K562 (cell line): Measurements from ENCODE around the gene CENPP. TPM values are rescaled to one million over a fixed set of nuclear protein-coding genes. Genes with fewer than 3 reads are reported as not detected.

ENCODE experiments used
- ARID4B ChIP-seq: sonication (generic); formaldehyde crosslinking; IDR thresholded peaks from 2 replicates; pipeline ENCODE4 v1.8.0; 2022; ENCODE audit warnings: mild to moderate bottlenecking, missing genetic modification reagents
- BCLAF1 ChIP-seq, 2 experiments: fragments of 450-650 bp in 1 of 2; IDR thresholded peaks; 2 replicates each; pipeline ENCODE4 v1.6.1; 2011 to 2017; ENCODE audit warnings: low read depth in 2 of 2, antibody characterized with exemption in 1 of 2, borderline replicate concordance in 1 of 2, low read length in 1 of 2, mild to moderate bottlenecking in 1 of 2, mixed read lengths in 1 of 2; ENCODE audit not compliant: control insufficient read depth in 1 of 2
- BCOR ChIP-seq: fragments of 450-650 bp; IDR thresholded peaks from 2 replicates; pipeline ENCODE4 v1.6.1; 2016
- CHD1 ChIP-seq: fragments of 200-600 bp; sonication (generic); IDR thresholded peaks from one replicate; pipeline ENCODE4 v1.6.1; 2012; ENCODE audit warnings: mild to moderate bottlenecking, moderate library complexity, low read length, inconsistent platforms
- CTBP1 ChIP-seq: fragments of 450-650 bp; IDR thresholded peaks from 2 replicates; pipeline ENCODE4 v1.6.1; 2016; ENCODE audit warnings: borderline replicate concordance
- FOS ChIP-seq: IDR thresholded peaks from 3 replicates; pipeline ENCODE4 v1.6.1; 2011; ENCODE audit not compliant: insufficient read length; ENCODE audit errors: extremely low read depth
- FOXP1 ChIP-seq: sonication (generic); formaldehyde crosslinking; IDR thresholded peaks from 2 replicates; pipeline ENCODE4 v1.8.0; 2022; ENCODE audit warnings: mild to moderate bottlenecking, missing genetic modification reagents
- HDAC3 ChIP-seq: fragments of 450-650 bp; IDR thresholded peaks from 2 replicates; pipeline ENCODE4 v1.6.1; 2018; ENCODE audit warnings: borderline replicate concordance, mild to moderate bottlenecking, moderate library complexity; ENCODE audit not compliant: partially characterized antibody
- MBD2 ChIP-seq: sonication (generic); IDR thresholded peaks from 2 replicates; pipeline ENCODE4 v1.6.1; 2016; ENCODE audit warnings: low read depth, borderline replicate concordance
- MTA1 ChIP-seq: fragments of 450-650 bp; IDR thresholded peaks from 2 replicates; pipeline ENCODE4 v1.6.1; 2017; ENCODE audit warnings: borderline replicate concordance
- MYNN ChIP-seq, 2 experiments: sonication (generic); formaldehyde crosslinking in 1 of 2; IDR thresholded peaks; 2 replicates each; pipeline versions ENCODE4 v1.5.0 to v1.6.1; 2016 to 2020; ENCODE audit warnings: antibody characterized with exemption in 1 of 2, missing genetic modification reagents in 1 of 2
- NCOR1 ChIP-seq: fragments of 450-650 bp; IDR thresholded peaks from 2 replicates; pipeline ENCODE4 v1.6.1; 2016; ENCODE audit warnings: mild to moderate bottlenecking, moderate library complexity
- NR2F6 ChIP-seq: fragments of 450-650 bp; formaldehyde crosslinking; IDR thresholded peaks from 2 replicates; pipeline ENCODE4 v1.4.0; 2020; ENCODE audit warnings: mild to moderate bottlenecking
- PRPF4 ChIP-seq: fragments of 200-400 bp; formaldehyde crosslinking; IDR thresholded peaks from one replicate; pipeline ENCODE4 v1.6.1; 2017; ENCODE audit warnings: low read length, low read depth, mild to moderate bottlenecking; ENCODE audit not compliant: insufficient read depth, poor library complexity, severe bottlenecking
- TAF15 ChIP-seq: fragments of 200-400 bp; formaldehyde crosslinking; IDR thresholded peaks from 2 replicates; pipeline ENCODE4 v1.6.1; 2017; ENCODE audit warnings: mild to moderate bottlenecking, low read depth, low read length, moderate library complexity
- TRIM24 ChIP-seq, 2 experiments: fragments of 450-650 bp; IDR thresholded peaks; 2 replicates each; pipeline ENCODE4 v1.6.1; 2016
- ZFPM2 ChIP-seq: fragments of 250-450 bp; sonication (Bioruptor Pico); IDR thresholded peaks from 2 replicates; pipeline ENCODE4 v1.5.1; 2022; ENCODE audit warnings: mild to moderate bottlenecking
- ZNF124 ChIP-seq: sonication (generic); formaldehyde crosslinking; IDR thresholded peaks from 2 replicates; pipeline ENCODE4 v1.8.1; 2022; ENCODE audit warnings: missing genetic modification reagents
- ZNF146 ChIP-seq: IDR thresholded peaks from one replicate; pipeline ENCODE4 v1.6.1; 2018; ENCODE audit warnings: missing compliant biosample characterization; ENCODE audit not compliant: unreplicated experiment
- polyA plus RNA-seq, 8 experiments: library from polyadenylated mRNA; depleted of rRNA in 4 of 8; stranded (reverse) in 5 of 8; unstranded in 3 of 8; fragments of >200 nt; fragmentation: Nextera tagmentation in 2 of 8; fragmentation: Illumina TruSeq in 1 of 8; extraction: Ambion mirVana in 2 of 8; extraction: Trizol in 1 of 8; gene quantifications; 2 replicates each; pipeline versions ENCODE4 v1.2.1 to v1.2.3, GENCODE V29; 2011 to 2014; ENCODE audit warnings: inconsistent platforms in 1 of 8, missing spikeins in 1 of 8
- total RNA-seq, 7 experiments: library from RNA; depleted of rRNA in 6 of 7; stranded (reverse); fragments of >200 nt in 6 of 7; fragmentation: Illumina TruSeq in 2 of 7; extraction: Trizol in 2 of 7; gene quantifications; 2 replicates each; pipeline versions ENCODE4 v1.2.1 to v1.2.3, GENCODE V29; 2011 to 2021; ENCODE audit warnings: low replicate concordance in 1 of 7

The CENPP gene
- total and polyA plus RNA-seq, 9 of the 15 experiments (the other 6 are each of a cell fraction or from before 2014, with no cell fraction given), result 8.0 to 28.5 (median 17.9) TPM

DNA sequence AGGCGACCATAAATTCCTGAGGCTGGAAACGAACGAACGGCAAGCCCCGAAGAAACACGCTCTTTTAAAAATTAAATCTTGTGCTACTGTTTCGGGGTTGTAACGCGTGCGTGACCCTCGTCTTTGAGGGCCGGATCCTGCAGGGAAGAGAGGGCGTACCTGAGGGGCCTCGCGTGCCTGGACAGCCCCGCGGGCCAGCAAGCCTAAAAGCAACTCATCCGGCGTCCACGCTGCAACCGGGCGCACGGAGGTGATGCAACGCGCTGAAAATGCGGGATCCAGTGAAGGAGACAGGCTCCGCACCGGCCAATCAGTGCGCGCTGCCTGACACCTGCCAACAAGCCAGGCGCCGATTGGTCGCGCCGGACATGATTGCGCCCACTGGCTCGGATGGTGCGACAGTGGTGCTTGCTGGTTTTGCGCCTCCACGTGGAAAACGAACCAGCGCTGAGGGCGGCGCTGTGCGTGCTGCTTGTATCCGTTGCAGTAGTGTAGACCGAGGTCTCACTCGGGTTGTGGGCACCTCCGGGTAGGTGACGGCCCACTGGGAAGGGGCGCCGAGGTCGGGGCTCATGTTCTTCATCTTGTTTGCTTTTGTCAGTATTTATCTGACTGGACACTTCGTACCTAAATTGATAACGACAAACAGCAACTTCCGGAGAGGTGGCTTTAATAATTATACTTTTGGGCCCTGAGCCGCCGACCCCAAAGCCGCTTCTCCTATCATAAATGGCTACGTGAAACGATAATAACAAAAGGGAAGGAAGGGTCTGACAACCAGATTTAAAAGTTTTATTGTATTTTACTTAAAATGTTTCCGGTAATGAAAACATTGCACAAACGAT lies 32.1 kb upstream of the CENPP start, which contains the start of gene IARS1 (continued):
- TF ChIP-seq MTA1, result peak; percentile 94
- TF ChIP-seq MBD2, result peak; percentile 99
- peak; percentile 92 for TF ChIP-seq ARID4B (CRISPR knock-in tag)
- TF ChIP-seq BCOR, result no peak
- TF ChIP-seq TAF15, result no peak
- peak; percentile 99 for TF ChIP-seq FOS
- TF ChIP-seq FOXP1 (CRISPR knock-in tag), result peak; percentile 19; the same call in 1 of the 2 replicates
- TF ChIP-seq HDAC3, result peak; percentile 23
- TF ChIP-seq CHD1, result peak; percentile 25
- no peak for TF ChIP-seq ZFPM2 (CRISPR knock-in tag)
- TF ChIP-seq ZNF146 (CRISPR knock-in tag), result no peak
- no peak; the same call in 1 of the 2 replicates for TF ChIP-seq NR2F6
- peak; percentile 58 for TF ChIP-seq PRPF4
- TF ChIP-seq CTBP1, result peak; percentile 91
- 0 out of 4 replicates have a peak, but pooled peaks of 1 of the 2 experiments have one; percentile 25 for TF ChIP-seq BCLAF1 (IDR thresholded peaks at IDR 0.05; ENCODE audit: borderline replicate concordance in 1 of 2, control insufficient read depth in 1 of 2, low read depth in 2 of 2, low read length in 1 of 2)
- TF ChIP-seq MYNN (IDR thresholded peaks at IDR 0.05), result peak; percentile 50; the same call in 1 of the 2 replicates
- no peak for TF ChIP-seq MYNN (CRISPR knock-in tag; IDR thresholded peaks at IDR 0.05)
- no peak for TF ChIP-seq ZNF124
- 0 out of 2 replicates have a peak, but pooled peaks have one; percentile 28 for TF ChIP-seq NCOR1
- TF ChIP-seq TRIM24 (IDR thresholded peaks at IDR 0.05), result peak in 1 of 2 experiments; percentile 71; a peak in 2 of 4 replicates
